ENCODE data around the gene KLC3. TPM values are rescaled to one million over a fixed set of nuclear protein-coding genes. Genes with fewer than 3 reads are reported as not detected.

Gene KLC3
- total RNA-seq, 4 donors from 2014 or later = 0.55 TPM; not detected in 3

- H3K27ac ChIP-seq = no peak overlapping the region
- intact Hi-C loops (cut with DNase I; ENCODE audit: low total_unique reads) = no loop called here
- H3K4me3 ChIP-seq = no peak overlapping the region
- no peak for DNase-seq
- H3K4me1 ChIP-seq = no peaks in the 10 kb centered on the region
- no peaks in the 10 kb centered on the region for H3K27me3 ChIP-seq
- TF ChIP-seq POLR2A (IDR thresholded peaks at IDR 0.05) (no peak), CTCF (IDR thresholded peaks at IDR 0.05) (no peak)
- H3K36me3 ChIP-seq = no peaks in the 10 kb centered on the region
- no peaks in the 10 kb centered on the region for H3K9me3 ChIP-seq
Observed at GRCh38 chr19:45352914-45353796, 12.6 kb downstream of the KLC3 start.

GRCh38 chr19:45354241-45354842 is 13.8 kb downstream of the KLC3 start:
- H3K36me3 ChIP-seq = no peaks in the 10 kb centered on the region

GRCh38 chr19:45355402-45355801 is 14.9 kb downstream of the KLC3 start:
- no peak overlapping the region for H3K4me3 ChIP-seq
- no peaks in the 10 kb centered on the region for H3K27me3 ChIP-seq
- H3K4me1 ChIP-seq = no peaks in the 10 kb centered on the region
- H3K9me3 ChIP-seq = no peaks in the 10 kb centered on the region
- intact Hi-C loops (cut with DNase I; ENCODE audit: low total_unique reads) = no loop called here
- DNase-seq = no peak
- no peaks in the 10 kb centered on the region for H3K36me3 ChIP-seq
- TF ChIP-seq POLR2A (IDR thresholded peaks at IDR 0.05) (no peak), CTCF (IDR thresholded peaks at IDR 0.05) (no peak)
- no peak overlapping the region for H3K27ac ChIP-seq

More at GRCh38 chr19:45354241-45354842, 13.8 kb downstream of the KLC3 start:
- no peaks in the 10 kb centered on the region for H3K9me3 ChIP-seq
- TF ChIP-seq POLR2A (IDR thresholded peaks at IDR 0.05) (no peak), CTCF (IDR thresholded peaks at IDR 0.05) (no peak)
- intact Hi-C loops (cut with DNase I; ENCODE audit: low total_unique reads) = no loop called here
- no peaks in the 10 kb centered on the region for H3K27me3 ChIP-seq
- no peak overlapping the region for H3K27ac ChIP-seq
- no peak overlapping the region for H3K4me3 ChIP-seq
- no peak for DNase-seq
- H3K4me1 ChIP-seq = no peaks in the 10 kb centered on the region

DNA sequence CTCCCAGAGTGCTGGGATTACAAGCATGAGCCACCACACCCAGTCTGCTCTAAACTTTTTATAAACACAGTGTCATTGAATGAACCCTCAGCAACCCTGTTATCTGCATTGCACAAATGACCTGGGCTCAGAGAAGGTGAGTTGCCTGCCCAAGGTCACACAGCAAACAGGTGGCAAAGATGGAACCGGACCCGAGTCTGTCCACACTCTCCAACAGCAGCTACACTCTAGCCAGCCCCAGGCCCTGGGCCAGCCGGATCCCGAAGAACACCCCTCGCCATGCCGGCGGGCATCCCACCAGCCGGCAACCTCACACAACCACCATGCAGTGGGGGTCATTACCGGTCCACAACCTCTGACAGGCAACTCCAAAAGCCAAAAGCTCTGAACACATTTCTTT is 15.4 kb downstream of the KLC3 start:
- DNase-seq = no peak
- H3K27me3 ChIP-seq = no peaks in the 10 kb centered on the region
- H3K36me3 ChIP-seq = no peaks in the 10 kb centered on the region
- H3K4me1 ChIP-seq = no peaks in the 10 kb centered on the region
- TF ChIP-seq POLR2A (IDR thresholded peaks at IDR 0.05) (no peak), CTCF (IDR thresholded peaks at IDR 0.05) (no peak)
- intact Hi-C loops (cut with DNase I; ENCODE audit: low total_unique reads) = no loop called here
- no peak overlapping the region for H3K4me3 ChIP-seq
- H3K9me3 ChIP-seq = no peaks in the 10 kb centered on the region
- no peak overlapping the region for H3K27ac ChIP-seq

DNA sequence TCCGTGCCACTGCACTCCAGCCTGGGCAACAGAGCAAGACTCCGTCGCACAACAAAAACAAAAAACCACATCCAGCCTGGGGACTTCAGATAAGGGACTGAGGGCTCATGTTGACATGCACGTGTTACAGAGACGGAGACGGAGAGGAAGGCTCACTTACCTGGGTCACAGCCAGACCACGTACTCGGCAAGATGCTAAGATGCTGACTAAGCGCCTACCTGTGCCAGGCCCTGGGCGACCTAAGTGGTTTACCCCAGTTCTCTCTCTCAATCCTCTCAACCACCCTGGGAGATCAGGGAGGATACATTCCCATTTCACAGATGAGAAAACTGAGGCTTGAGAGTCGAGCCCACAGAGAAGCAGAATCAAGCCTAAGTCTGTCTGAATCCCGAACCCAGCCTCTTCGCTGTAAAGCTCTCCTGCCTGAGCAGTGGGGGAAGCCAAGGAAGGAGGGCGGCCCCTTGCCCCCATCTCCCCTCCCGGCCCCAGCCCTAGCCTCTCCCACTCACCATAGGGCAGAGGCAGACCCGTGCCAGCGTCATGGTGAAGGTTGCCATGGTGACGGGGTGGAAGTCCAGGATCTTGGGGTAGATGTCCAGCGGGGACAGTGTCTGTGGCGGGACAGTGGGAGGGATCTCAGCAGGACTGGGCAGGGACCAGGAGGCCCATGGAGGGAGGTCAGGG is 16.4 kb downstream of the KLC3 start:
- Histone ChIP-seq H3K9me3 (no peaks in the 10 kb centered on the region), H3K36me3 (no peaks in the 10 kb centered on the region), H3K27me3 (no peaks in the 10 kb centered on the region), H3K4me1 (no peaks in the 10 kb centered on the region), H3K27ac (no peak overlapping the region), H3K4me3 (no peak overlapping the region)
- DNase-seq = no peak
- intact Hi-C loops (cut with DNase I; ENCODE audit: low total_unique reads) = no loop called here
- TF ChIP-seq CTCF (IDR thresholded peaks at IDR 0.05) (no peak), POLR2A (IDR thresholded peaks at IDR 0.05) (no peak)
